ENCODE data around the gene GSE1.

GSE1 gene

GRCh38 chr16:85629326-85629725 is 16.2 kb downstream of the GSE1 start:
- DNase-seq = no peak
- Histone ChIP-seq H3K36me3 (peaks cover 8 to 17% (median 10%) of the 10 kb centered on the region in 3 donors), H3K4me3 (no peak overlapping the region), H3K4me1 (peaks cover 0 to 39% (median 11%) of the 10 kb centered on the region in 4 donors), H3K27ac (no peak overlapping the region), H3K27me3 (no peaks in the 10 kb centered on the region), H3K9me3 (peaks cover 0 to 9% (median 6%) of the 10 kb centered on the region in 3 donors)
- intact Hi-C loops (cut with DNase I; ENCODE audit: low total_unique reads) = no loop called here
- TF ChIP-seq CTCF (IDR thresholded peaks at IDR 0.05) = no peak

- intact Hi-C loops (cut with DNase I; ENCODE audit: low total_unique reads) = no loop called here
- no peak for TF ChIP-seq CTCF (IDR thresholded peaks at IDR 0.05)
- no peak overlapping the region for H3K27ac ChIP-seq
- no peak for DNase-seq
- H3K4me1 ChIP-seq = peaks cover 0 to 39% (median 11%) of the 10 kb centered on the region in 4 donors
- peaks cover 0 to 9% (median 6%) of the 10 kb centered on the region in 3 donors for H3K9me3 ChIP-seq
- H3K4me3 ChIP-seq = no peak overlapping the region
- peaks cover 8 to 21% (median 13%) of the 10 kb centered on the region in 3 donors for H3K36me3 ChIP-seq
- no peaks in the 10 kb centered on the region for H3K27me3 ChIP-seq
Observed at GRCh38 chr16:85629853-85630252, 16.7 kb downstream of the GSE1 start.

DNA sequence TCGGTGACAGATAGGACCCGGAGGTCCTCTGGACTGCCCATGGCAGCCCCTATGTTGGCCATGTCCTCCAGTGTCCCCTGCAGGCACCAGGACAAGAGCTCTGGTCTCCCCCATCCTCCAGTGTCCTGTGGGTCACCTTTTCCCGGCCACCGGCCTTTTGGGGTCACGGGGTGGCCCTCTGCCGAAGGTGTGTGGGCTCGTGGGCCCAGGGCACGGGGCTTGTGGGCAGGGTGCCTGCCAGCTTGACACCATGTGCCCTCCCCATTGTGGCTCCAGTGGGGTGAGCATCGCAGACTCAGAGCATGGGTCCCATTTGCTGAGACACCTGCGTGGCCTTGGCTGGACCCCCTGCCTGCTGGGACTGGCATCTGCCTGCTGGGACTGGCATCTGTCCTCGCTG is 18.1 kb downstream of the GSE1 start:
- H3K27me3 ChIP-seq = no peaks in the 10 kb centered on the region
- intact Hi-C loops (cut with DNase I; ENCODE audit: low total_unique reads) = no loop called here
- DNase-seq = no peak
- peaks cover 8 to 25% (median 13%) of the 10 kb centered on the region in 3 donors for H3K36me3 ChIP-seq
- TF ChIP-seq CTCF (IDR thresholded peaks at IDR 0.05) = no peak
- peaks cover 0 to 9% (median 6%) of the 10 kb centered on the region in 3 donors for H3K9me3 ChIP-seq
- H3K4me1 ChIP-seq = peaks cover 0 to 40% (median 11%) of the 10 kb centered on the region in 4 donors
- H3K4me3 ChIP-seq = no peak overlapping the region
- H3K27ac ChIP-seq = no peak overlapping the region

- TF ChIP-seq CTCF (IDR thresholded peaks at IDR 0.05) = no peak
- Histone ChIP-seq H3K27ac (no peak overlapping the region), H3K27me3 (no peaks in the 10 kb centered on the region), H3K4me3 (no peak overlapping the region), H3K4me1 (peaks cover 0 to 38% (median 11%) of the 10 kb centered on the region in 4 donors), H3K36me3 (peaks cover 8 to 25% (median 13%) of the 10 kb centered on the region in 3 donors), H3K9me3 (peaks cover 0 to 9% (median 6%) of the 10 kb centered on the region in 3 donors)
- intact Hi-C loops (cut with DNase I; ENCODE audit: low total_unique reads) = no loop called here
- DNase-seq = no peak
Observed at GRCh38 chr16:85631802-85632393, 18.8 kb downstream of the GSE1 start.

GRCh38 chr16:85632709-85633437 is 19.8 kb downstream of the GSE1 start:
- H3K4me3 ChIP-seq = no peak overlapping the region
- H3K4me1 ChIP-seq = peaks cover 0 to 34% (median 4%) of the 10 kb centered on the region in 4 donors
- no peak overlapping the region for H3K27ac ChIP-seq
- H3K36me3 ChIP-seq = peaks cover 8 to 29% (median 13%) of the 10 kb centered on the region in 3 donors
- H3K9me3 ChIP-seq = peaks cover 0 to 9% (median 6%) of the 10 kb centered on the region in 3 donors
- intact Hi-C loops (cut with DNase I; ENCODE audit: low total_unique reads) = no loop called here
- TF ChIP-seq CTCF (IDR thresholded peaks at IDR 0.05) = no peak
- no peaks in the 10 kb centered on the region for H3K27me3 ChIP-seq
- no peak for DNase-seq
